Measurements from ENCODE around the gene FHOD3. TPM values are rescaled to one million over a fixed set of nuclear protein-coding genes. Genes with fewer than 3 reads are reported as not detected.

The FHOD3 gene
- total RNA-seq, 1 experiment from 2014 or later, result 0.34 TPM

GRCh38 chr18:36396190-36396589 is 98.7 kb downstream of the FHOD3 start:
- H3K36me3 ChIP-seq (ENCODE audit: insufficient read depth, low read length, poor library complexity, severe bottlenecking), result no peaks in the 10 kb centered on the region
- peaks cover 7% of the 10 kb centered on the region for H3K9me3 ChIP-seq (ENCODE audit: low read depth, low read length, poor library complexity, severe bottlenecking)
- DNase-seq (ENCODE audit: low spot score), result no peak
- no peak overlapping the region for H3K4me3 ChIP-seq (ENCODE audit: low read depth, low read length, poor library complexity, severe bottlenecking)
- TF ChIP-seq, protein P1, sequence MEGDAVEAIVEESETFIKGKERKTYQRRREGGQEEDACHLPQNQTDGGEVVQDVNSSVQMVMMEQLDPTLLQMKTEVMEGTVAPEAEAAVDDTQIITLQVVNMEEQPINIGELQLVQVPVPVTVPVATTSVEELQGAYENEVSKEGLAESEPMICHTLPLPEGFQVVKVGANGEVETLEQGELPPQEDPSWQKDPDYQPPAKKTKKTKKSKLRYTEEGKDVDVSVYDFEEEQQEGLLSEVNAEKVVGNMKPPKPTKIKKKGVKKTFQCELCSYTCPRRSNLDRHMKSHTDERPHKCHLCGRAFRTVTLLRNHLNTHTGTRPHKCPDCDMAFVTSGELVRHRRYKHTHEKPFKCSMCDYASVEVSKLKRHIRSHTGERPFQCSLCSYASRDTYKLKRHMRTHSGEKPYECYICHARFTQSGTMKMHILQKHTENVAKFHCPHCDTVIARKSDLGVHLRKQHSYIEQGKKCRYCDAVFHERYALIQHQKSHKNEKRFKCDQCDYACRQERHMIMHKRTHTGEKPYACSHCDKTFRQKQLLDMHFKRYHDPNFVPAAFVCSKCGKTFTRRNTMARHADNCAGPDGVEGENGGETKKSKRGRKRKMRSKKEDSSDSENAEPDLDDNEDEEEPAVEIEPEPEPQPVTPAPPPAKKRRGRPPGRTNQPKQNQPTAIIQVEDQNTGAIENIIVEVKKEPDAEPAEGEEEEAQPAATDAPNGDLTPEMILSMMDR (conservative IDR thresholded peaks at IDR 0.05; ENCODE audit: low read depth, low read length), result no peak
- no peak for TF ChIP-seq EZH2 (IDR thresholded peaks at IDR 0.05; ENCODE audit: borderline replicate concordance, low read depth, low read length, poor library complexity, severe bottlenecking)
- ChIA-PET POLR2A (ENCODE audit: low non-redundant PET) (no interaction called here), CTCF (no interaction called here)
- no peak overlapping the region for H3K27ac ChIP-seq (ENCODE audit: low read depth, low read length, poor library complexity, severe bottlenecking)
- intact Hi-C loops (cut with micrococcal nuclease; ENCODE audit: unreplicated experiment), result no loop called here
- no peaks in the 10 kb centered on the region for H3K27me3 ChIP-seq (replicated peaks; ENCODE audit: insufficient read depth, low read depth, low read length, poor library complexity)
- no TSS peak for BruUV-seq (replicated peaks)
- no peaks in the 10 kb centered on the region for H3K4me1 ChIP-seq (ENCODE audit: insufficient read depth, low read length, poor library complexity, severe bottlenecking)

DNA sequence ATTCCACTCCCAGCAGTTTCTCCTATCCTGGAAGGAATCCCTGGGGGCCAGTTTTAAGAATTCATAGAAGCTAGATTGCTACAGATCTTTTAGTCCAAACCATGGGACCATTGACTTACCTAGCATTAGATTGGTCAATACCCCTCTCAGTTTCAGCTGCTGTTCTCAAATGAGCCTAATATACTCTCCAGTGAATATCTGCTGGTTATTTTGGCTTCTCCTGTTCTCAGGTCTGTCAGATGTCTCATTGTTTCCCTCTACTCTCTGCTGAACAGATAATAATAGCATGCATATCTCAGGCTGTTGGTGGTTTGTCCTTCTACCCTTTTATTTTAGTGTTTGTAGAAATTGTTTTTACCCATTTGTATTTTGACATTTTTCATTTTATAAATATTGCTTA is 99.5 kb downstream of the FHOD3 start:
- POLR2A ChIA-PET (ENCODE audit: low non-redundant PET), result no interaction called here
- CTCF ChIA-PET, result no interaction called here
- Histone ChIP-seq H3K27ac (ENCODE audit: low read depth, low read length, poor library complexity, severe bottlenecking) (no peak overlapping the region), H3K9me3 (ENCODE audit: low read depth, low read length, poor library complexity, severe bottlenecking) (peaks cover 7% of the 10 kb centered on the region), H3K27me3 (replicated peaks; ENCODE audit: insufficient read depth, low read depth, low read length, poor library complexity) (no peaks in the 10 kb centered on the region), H3K4me1 (ENCODE audit: insufficient read depth, low read length, poor library complexity, severe bottlenecking) (no peaks in the 10 kb centered on the region), H3K36me3 (ENCODE audit: insufficient read depth, low read length, poor library complexity, severe bottlenecking) (no peaks in the 10 kb centered on the region), H3K4me3 (ENCODE audit: low read depth, low read length, poor library complexity, severe bottlenecking) (no peak overlapping the region)
- BruUV-seq (replicated peaks), result no TSS peak
- intact Hi-C loops (cut with micrococcal nuclease; ENCODE audit: unreplicated experiment), result no loop called here
- DNase-seq (ENCODE audit: low spot score), result no peak
- TF ChIP-seq EZH2 (IDR thresholded peaks at IDR 0.05; ENCODE audit: borderline replicate concordance, low read depth, low read length, poor library complexity, severe bottlenecking), result no peak
- TF ChIP-seq, protein P1 (conservative IDR thresholded peaks at IDR 0.05; ENCODE audit: low read depth, low read length), result no peak

DNA sequence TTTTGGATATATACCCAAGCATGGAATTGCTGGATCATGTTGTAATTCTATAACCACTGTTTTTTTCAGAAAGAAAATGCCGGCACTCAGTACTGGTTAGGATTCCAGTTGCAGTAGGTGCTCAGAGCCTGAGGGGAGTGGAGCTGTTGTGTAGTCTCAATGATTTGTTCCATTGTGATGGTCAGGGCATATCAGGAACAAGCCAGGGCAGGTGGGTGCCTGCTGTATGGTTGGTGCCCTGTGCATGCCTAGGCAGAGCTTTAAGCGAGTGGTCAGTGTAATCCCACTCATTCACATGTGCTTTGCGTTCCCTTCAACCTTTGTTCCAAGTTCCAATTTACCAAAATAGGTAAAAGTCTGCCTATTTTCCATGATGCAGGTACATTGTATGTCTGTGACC is 100.9 kb downstream of the FHOD3 start:
- Histone ChIP-seq H3K4me3 (ENCODE audit: low read depth, low read length, poor library complexity, severe bottlenecking) (no peak overlapping the region), H3K27me3 (replicated peaks; ENCODE audit: insufficient read depth, low read depth, low read length, poor library complexity) (no peaks in the 10 kb centered on the region), H3K9me3 (ENCODE audit: low read depth, low read length, poor library complexity, severe bottlenecking) (peaks cover 7% of the 10 kb centered on the region), H3K4me1 (ENCODE audit: insufficient read depth, low read length, poor library complexity, severe bottlenecking) (no peaks in the 10 kb centered on the region), H3K36me3 (ENCODE audit: insufficient read depth, low read length, poor library complexity, severe bottlenecking) (no peaks in the 10 kb centered on the region), H3K27ac (ENCODE audit: low read depth, low read length, poor library complexity, severe bottlenecking) (no peak overlapping the region)
- no TSS peak for BruUV-seq (replicated peaks)
- intact Hi-C loops (cut with micrococcal nuclease; ENCODE audit: unreplicated experiment), result no loop called here
- POLR2A ChIA-PET (ENCODE audit: low non-redundant PET), result no interaction called here
- TF ChIP-seq, protein P1 (conservative IDR thresholded peaks at IDR 0.05; ENCODE audit: low read depth, low read length), result no peak
- no peak for TF ChIP-seq EZH2 (IDR thresholded peaks at IDR 0.05; ENCODE audit: borderline replicate concordance, low read depth, low read length, poor library complexity, severe bottlenecking)
- CTCF ChIA-PET, result no interaction called here
- DNase-seq (ENCODE audit: low spot score), result no peak

Data from A673 (cell line).